ENCODE measurements around the gene HNRNPUL1. TPM values are rescaled to one million over a fixed set of nuclear protein-coding genes. Genes with fewer than 3 reads are reported as not detected.
"Not testable (repeated sequence)": the region's sequence is repeated elsewhere in the genome, so short reads cannot be mapped to it uniquely, and the experiment has no call there.

HNRNPUL1 gene
- total RNA-seq, 2 experiments from 2014 or later, result 255 to 259 TPM

- H3K4me3 Mint-ChIP-seq, result peak overlapping the region; percentile 78
- no peaks in the 10 kb centered on the region for H3K9me3 Mint-ChIP-seq
- H3K27ac Mint-ChIP-seq, result peak overlapping the region; percentile 68
- H3K27me3 Mint-ChIP-seq, result peaks cover 22% of the 10 kb centered on the region
- H3K4me1 Mint-ChIP-seq, result peaks cover 20% of the 10 kb centered on the region
- DNase-seq, result no peak
- H3K36me3 Mint-ChIP-seq, result peaks cover 1% of the 10 kb centered on the region
Measured at GRCh38 chr19:41226874-41227390, 37.2 kb upstream of the HNRNPUL1 start.

- H3K4me1 Mint-ChIP-seq, result peaks cover 20% of the 10 kb centered on the region
- no peak overlapping the region for H3K4me3 Mint-ChIP-seq
- H3K27ac Mint-ChIP-seq, result no peak overlapping the region
- peaks cover 1% of the 10 kb centered on the region for H3K36me3 Mint-ChIP-seq
- H3K27me3 Mint-ChIP-seq, result peaks cover 9% of the 10 kb centered on the region
- H3K9me3 Mint-ChIP-seq, result no peaks in the 10 kb centered on the region
- DNase-seq, result no peak
Measured at GRCh38 chr19:41228486-41228885, 35.7 kb upstream of the HNRNPUL1 start.

- H3K4me1 Mint-ChIP-seq, result peaks cover 15% of the 10 kb centered on the region
Measured at GRCh38 chr19:41229338-41229737, 34.8 kb upstream of the HNRNPUL1 start.

GRCh38 chr19:41230067-41230857, 33.9 kb upstream of the HNRNPUL1 start:
- peaks cover 1% of the 10 kb centered on the region for H3K36me3 Mint-ChIP-seq
- peaks cover 15% of the 10 kb centered on the region for H3K4me1 Mint-ChIP-seq
- H3K27ac Mint-ChIP-seq, result no peak overlapping the region
- H3K4me3 Mint-ChIP-seq, result no peak overlapping the region
- no peaks in the 10 kb centered on the region for H3K9me3 Mint-ChIP-seq
- no peak for DNase-seq
- peaks cover 8% of the 10 kb centered on the region for H3K27me3 Mint-ChIP-seq

More at GRCh38 chr19:41229338-41229737, 34.8 kb upstream of the HNRNPUL1 start:
- H3K9me3 Mint-ChIP-seq, H3K27me3 Mint-ChIP-seq, H3K36me3 Mint-ChIP-seq, DNase-seq, H3K4me3 Mint-ChIP-seq, H3K27ac Mint-ChIP-seq: not testable (repeated sequence)

- DNase-seq, result no peak
- H3K4me1 Mint-ChIP-seq, result peaks cover 1% of the 10 kb centered on the region
- no peaks in the 10 kb centered on the region for H3K9me3 Mint-ChIP-seq
- H3K4me3 Mint-ChIP-seq, result no peak overlapping the region
- H3K27me3 Mint-ChIP-seq, result peaks cover 3% of the 10 kb centered on the region
- H3K27ac Mint-ChIP-seq, result no peak overlapping the region
- H3K36me3 Mint-ChIP-seq, result no peaks in the 10 kb centered on the region
Measured at GRCh38 chr19:41232686-41233085, 31.5 kb upstream of the HNRNPUL1 start.

- no peaks in the 10 kb centered on the region for H3K27me3 Mint-ChIP-seq
- H3K4me3 Mint-ChIP-seq, result no peak overlapping the region
- no peaks in the 10 kb centered on the region for H3K36me3 Mint-ChIP-seq
- DNase-seq, result no peak
- no peaks in the 10 kb centered on the region for H3K4me1 Mint-ChIP-seq
- H3K27ac Mint-ChIP-seq, result no peak overlapping the region
- no peaks in the 10 kb centered on the region for H3K9me3 Mint-ChIP-seq
Measured at GRCh38 chr19:41233748-41234240, 30.4 kb upstream of the HNRNPUL1 start.

- Mint-ChIP-seq H3K27me3 (peaks cover 4% of the 10 kb centered on the region), H3K4me1 (no peaks in the 10 kb centered on the region), H3K36me3 (no peaks in the 10 kb centered on the region), H3K27ac (no peak overlapping the region), H3K9me3 (no peaks in the 10 kb centered on the region), H3K4me3 (no peak overlapping the region)
- no peak for DNase-seq
Measured at GRCh38 chr19:41234512-41235168, 29.5 kb upstream of the HNRNPUL1 start.

GRCh38 chr19:41235480-41235879, 28.7 kb upstream of the HNRNPUL1 start:
- Mint-ChIP-seq H3K4me3 (no peak overlapping the region), H3K4me1 (no peaks in the 10 kb centered on the region), H3K27ac (no peak overlapping the region), H3K9me3 (no peaks in the 10 kb centered on the region), H3K36me3 (no peaks in the 10 kb centered on the region), H3K27me3 (peaks cover 4% of the 10 kb centered on the region)
- no peak for DNase-seq

- H3K4me3 Mint-ChIP-seq, result no peak overlapping the region
- H3K27me3 Mint-ChIP-seq, result peaks cover 4% of the 10 kb centered on the region
- H3K4me1 Mint-ChIP-seq, result no peaks in the 10 kb centered on the region
- no peak for DNase-seq
- no peak overlapping the region for H3K27ac Mint-ChIP-seq
- no peaks in the 10 kb centered on the region for H3K9me3 Mint-ChIP-seq
- H3K36me3 Mint-ChIP-seq, result no peaks in the 10 kb centered on the region
Measured at GRCh38 chr19:41238244-41238643, 25.9 kb upstream of the HNRNPUL1 start.

GRCh38 chr19:41239363-41239762, 24.8 kb upstream of the HNRNPUL1 start:
- H3K27ac Mint-ChIP-seq, result no peak overlapping the region
- H3K9me3 Mint-ChIP-seq, result no peaks in the 10 kb centered on the region
- H3K4me3 Mint-ChIP-seq, result no peak overlapping the region
- H3K27me3 Mint-ChIP-seq, result peaks cover 4% of the 10 kb centered on the region
- no peak for DNase-seq
- H3K36me3 Mint-ChIP-seq, result no peaks in the 10 kb centered on the region
- H3K4me1 Mint-ChIP-seq, result no peaks in the 10 kb centered on the region

GRCh38 chr19:41239961-41240574, 24.1 kb upstream of the HNRNPUL1 start:
- no peak for DNase-seq
- no peak overlapping the region for H3K27ac Mint-ChIP-seq
- no peaks in the 10 kb centered on the region for H3K4me1 Mint-ChIP-seq
- no peaks in the 10 kb centered on the region for H3K36me3 Mint-ChIP-seq
- H3K9me3 Mint-ChIP-seq, result no peaks in the 10 kb centered on the region
- H3K27me3 Mint-ChIP-seq, result peaks cover 4% of the 10 kb centered on the region
- no peak overlapping the region for H3K4me3 Mint-ChIP-seq

- Mint-ChIP-seq H3K27ac (no peak overlapping the region), H3K4me3 (no peak overlapping the region), H3K9me3 (no peaks in the 10 kb centered on the region), H3K27me3 (peaks cover 4% of the 10 kb centered on the region), H3K4me1 (no peaks in the 10 kb centered on the region), H3K36me3 (no peaks in the 10 kb centered on the region)
- no peak for DNase-seq
Measured at GRCh38 chr19:41241859-41242258, 22.3 kb upstream of the HNRNPUL1 start.

GRCh38 chr19:41244117-41244516, 20.1 kb upstream of the HNRNPUL1 start:
- Mint-ChIP-seq H3K27me3 (peaks cover 4% of the 10 kb centered on the region), H3K4me3 (no peak overlapping the region), H3K27ac (no peak overlapping the region), H3K36me3 (no peaks in the 10 kb centered on the region), H3K9me3 (no peaks in the 10 kb centered on the region), H3K4me1 (no peaks in the 10 kb centered on the region)
- no peak for DNase-seq

- no peak for DNase-seq
- Mint-ChIP-seq H3K4me3 (no peak overlapping the region), H3K27me3 (peaks cover 5% of the 10 kb centered on the region), H3K9me3 (no peaks in the 10 kb centered on the region), H3K27ac (no peak overlapping the region), H3K4me1 (no peaks in the 10 kb centered on the region), H3K36me3 (no peaks in the 10 kb centered on the region)
Measured at GRCh38 chr19:41245843-41246242, 18.3 kb upstream of the HNRNPUL1 start.

GRCh38 chr19:41248895-41249294, 15.3 kb upstream of the HNRNPUL1 start:
- H3K4me3 Mint-ChIP-seq, result no peak overlapping the region
- no peaks in the 10 kb centered on the region for H3K4me1 Mint-ChIP-seq
- DNase-seq, result no peak
- no peaks in the 10 kb centered on the region for H3K36me3 Mint-ChIP-seq
- no peak overlapping the region for H3K27ac Mint-ChIP-seq
- H3K9me3 Mint-ChIP-seq, result no peaks in the 10 kb centered on the region
- peaks cover 20% of the 10 kb centered on the region for H3K27me3 Mint-ChIP-seq
